ENCODE results near the gene PISD.

Gene PISD

GRCh38 chr22:31625661-31626426 is 36.2 kb downstream of the PISD start:
- peak; percentile 60 for DNase-seq (ENCODE audit: low read depth)

- DNase-seq (ENCODE audit: low read depth): no peak
Observed at GRCh38 chr22:31625257-31625640, 36.8 kb downstream of the PISD start.

GRCh38 chr22:31623592-31624304 is 38.3 kb downstream of the PISD start:
- no peak for DNase-seq (ENCODE audit: low read depth)

GRCh38 chr22:31622980-31623379 is 39.0 kb downstream of the PISD start:
- DNase-seq (ENCODE audit: low read depth): no peak

GRCh38 chr22:31621507-31622124 is 40.4 kb downstream of the PISD start:
- no peak for DNase-seq (ENCODE audit: low read depth)

- DNase-seq (ENCODE audit: low read depth): no peak
Observed at GRCh38 chr22:31620756-31621480, 41.1 kb downstream of the PISD start.

- DNase-seq (ENCODE audit: low read depth): no peak
Observed at GRCh38 chr22:31619611-31620300, 42.3 kb downstream of the PISD start.

GRCh38 chr22:31618471-31619176 is 43.4 kb downstream of the PISD start:
- DNase-seq (ENCODE audit: low read depth): no peak

GRCh38 chr22:31618057-31618456 is 44.0 kb downstream of the PISD start:
- DNase-seq (ENCODE audit: low read depth): no peak

GRCh38 chr22:31616315-31616980 is 45.6 kb downstream of the PISD start:
- no peak for DNase-seq (ENCODE audit: low read depth)

GRCh38 chr22:31615940-31616314 is 46.1 kb downstream of the PISD start:
- no peak for DNase-seq (ENCODE audit: low read depth)

GRCh38 chr22:31615491-31615860 is 46.5 kb downstream of the PISD start:
- DNase-seq (ENCODE audit: low read depth): no peak

GRCh38 chr22:31614781-31615490 is 47.1 kb downstream of the PISD start:
- DNase-seq (ENCODE audit: low read depth): no peak

GRCh38 chr22:31613904-31614296 is 48.1 kb downstream of the PISD start:
- DNase-seq (ENCODE audit: low read depth): no peak

GRCh38 chr22:31613286-31613903 is 48.6 kb downstream of the PISD start:
- DNase-seq (ENCODE audit: low read depth): no peak

- no peak for DNase-seq (ENCODE audit: low read depth)
Observed at GRCh38 chr22:31612891-31613285, 49.1 kb downstream of the PISD start.

GRCh38 chr22:31611061-31611760 is 50.8 kb downstream of the PISD start:
- no peak for DNase-seq (ENCODE audit: low read depth)

- DNase-seq (ENCODE audit: low read depth): no peak
Observed at GRCh38 chr22:31610611-31611010, 51.4 kb downstream of the PISD start.

GRCh38 chr22:31609716-31610115 is 52.3 kb downstream of the PISD start:
- no peak for DNase-seq (ENCODE audit: low read depth)

All from iris pigment epithelial cell (primary cell).